Measurements from ENCODE around the gene RPS18. TPM values are rescaled to one million over a fixed set of nuclear protein-coding genes. Genes with fewer than 3 reads are reported as not detected.
"Not testable (repeated sequence)": the region's sequence is repeated elsewhere in the genome, so short reads cannot be mapped to it uniquely, and the experiment has no call there.

The RPS18 gene
- polyA plus RNA-seq, 3 donors: 3,971 to 5,636 (median 5,545) TPM

- WGBS, 3 donors: 82 to 87% (median 86%) methylated on average over 7 of the region's 7 CpGs
- H3K27ac ChIP-seq (ENCODE audit: low read depth, low read length): no peak overlapping the region
Observed at GRCh38 chr6:33264015-33264414, 7.9 kb upstream of the RPS18 start.

GRCh38 chr6:33271117-33271467 lies 783 bp upstream of the RPS18 start:
- peak overlapping the region; percentile 85 for H3K27ac ChIP-seq (ENCODE audit: low read depth, low read length)
- 1 to 4% (median 1%) methylated on average over 7 of the region's 7 CpGs for WGBS, 3 donors

GRCh38 chr6:33272275-33273128 lies 627 bp downstream of the RPS18 start:
- H3K27ac ChIP-seq (ENCODE audit: low read depth, low read length): peak overlapping the region; percentile 4
- WGBS, 3 donors: 8 to 13% (median 9%) methylated on average over 22 of the region's 22 CpGs

- no peak overlapping the region for H3K27ac ChIP-seq (ENCODE audit: low read depth, low read length)
- WGBS, 3 donors: 52 to 66% (median 54%) methylated on average over 11 of the region's 11 CpGs
Observed at GRCh38 chr6:33273129-33273923, 1.5 kb downstream of the RPS18 start.

- WGBS, 3 donors: 55 to 65% (median 59%) methylated on average over 14 of the region's 14 CpGs
- H3K27ac ChIP-seq (ENCODE audit: low read depth, low read length): no peak overlapping the region
Observed at GRCh38 chr6:33273924-33274902, 2.3 kb downstream of the RPS18 start.

- not testable (repeated sequence) for H3K27ac ChIP-seq (ENCODE audit: low read depth, low read length)
- WGBS, 3 donors: 77 to 81% (median 78%) methylated on average over 16 of the region's 16 CpGs
Observed at GRCh38 chr6:33275795-33276580, 4.1 kb downstream of the RPS18 start.

- H3K27ac ChIP-seq (ENCODE audit: low read depth, low read length): no peak overlapping the region
Observed at GRCh38 chr6:33276581-33276863, 4.6 kb downstream of the RPS18 start.

GRCh38 chr6:33276864-33277662 lies 5.2 kb downstream of the RPS18 start, which contains the start of gene B3GALT4:
B3GALT4 (plus strand) TSS chr6:33277123; CDS start chr6:33277420, 297 bp downstream.
- WGBS, 3 donors: 1 to 9% (median 1%) methylated on average over 57 to 80 of the region's 80 CpGs
- peak within 1 kb of the TSS; percentile 63 for H3K27ac ChIP-seq (ENCODE audit: low read depth, low read length)

- no peak overlapping the region for H3K27ac ChIP-seq (ENCODE audit: low read depth, low read length)
- WGBS, 3 donors: 38 to 60% (median 38%) methylated on average over 39 of the region's 39 CpGs
Observed at GRCh38 chr6:33277663-33278391, 6.0 kb downstream of the RPS18 start.

GRCh38 chr6:33278392-33278741 lies 6.5 kb downstream of the RPS18 start:
- WGBS, 3 donors: 81 to 83% (median 82%) methylated on average over 9 of the region's 9 CpGs

GRCh38 chr6:33278810-33279209 lies 6.9 kb downstream of the RPS18 start:
- 90 to 98% (median 92%) methylated on average over 3 of the region's 3 CpGs for WGBS, 3 donors
- no peak overlapping the region for H3K27ac ChIP-seq (ENCODE audit: low read depth, low read length)

More at GRCh38 chr6:33278392-33278741, 6.5 kb downstream of the RPS18 start:
- no peak overlapping the region for H3K27ac ChIP-seq (ENCODE audit: low read depth, low read length)

GRCh38 chr6:33279257-33279695 lies 7.4 kb downstream of the RPS18 start:
- WGBS, 3 donors: 77 to 79% (median 79%) methylated on average over 13 of the region's 13 CpGs
- H3K27ac ChIP-seq (ENCODE audit: low read depth, low read length): no peak overlapping the region

GRCh38 chr6:33279971-33280511 lies 8.2 kb downstream of the RPS18 start:
- 50 to 70% (median 58%) methylated on average over 5 of the region's 5 CpGs for WGBS, 3 donors

GRCh38 chr6:33280539-33280938 lies 8.7 kb downstream of the RPS18 start:
- 80 to 87% (median 87%) methylated on average over 6 of the region's 6 CpGs for WGBS, 3 donors
- no peak overlapping the region for H3K27ac ChIP-seq (ENCODE audit: low read depth, low read length)

More at GRCh38 chr6:33279971-33280511, 8.2 kb downstream of the RPS18 start:
- H3K27ac ChIP-seq (ENCODE audit: low read depth, low read length): no peak overlapping the region

- H3K27ac ChIP-seq (ENCODE audit: low read depth, low read length): not testable (repeated sequence)
- WGBS, 3 donors: 91 to 93% (median 92%) methylated on average over 4 of the region's 4 CpGs
Observed at GRCh38 chr6:33285214-33285613, 13.3 kb downstream of the RPS18 start.

All from adipose tissue (tissue), 3 donors.